GM20000 (cell line): ENCODE measurements around the gene AKAP8L.

ENCODE experiments used
- DNase-seq: peaks from one replicate; pipeline ENCODE4 v3.0.0; 2012; ENCODE audit warnings: low spot score
- TF ChIP-seq, protein P1 (sequence below): IDR thresholded peaks from 2 replicates; pipeline ENCODE4 v1.5.1; 2012; ENCODE audit warnings: mild to moderate bottlenecking, control low read depth; ENCODE audit errors: extremely low read depth, missing control alignments

The AKAP8L gene

DNA sequence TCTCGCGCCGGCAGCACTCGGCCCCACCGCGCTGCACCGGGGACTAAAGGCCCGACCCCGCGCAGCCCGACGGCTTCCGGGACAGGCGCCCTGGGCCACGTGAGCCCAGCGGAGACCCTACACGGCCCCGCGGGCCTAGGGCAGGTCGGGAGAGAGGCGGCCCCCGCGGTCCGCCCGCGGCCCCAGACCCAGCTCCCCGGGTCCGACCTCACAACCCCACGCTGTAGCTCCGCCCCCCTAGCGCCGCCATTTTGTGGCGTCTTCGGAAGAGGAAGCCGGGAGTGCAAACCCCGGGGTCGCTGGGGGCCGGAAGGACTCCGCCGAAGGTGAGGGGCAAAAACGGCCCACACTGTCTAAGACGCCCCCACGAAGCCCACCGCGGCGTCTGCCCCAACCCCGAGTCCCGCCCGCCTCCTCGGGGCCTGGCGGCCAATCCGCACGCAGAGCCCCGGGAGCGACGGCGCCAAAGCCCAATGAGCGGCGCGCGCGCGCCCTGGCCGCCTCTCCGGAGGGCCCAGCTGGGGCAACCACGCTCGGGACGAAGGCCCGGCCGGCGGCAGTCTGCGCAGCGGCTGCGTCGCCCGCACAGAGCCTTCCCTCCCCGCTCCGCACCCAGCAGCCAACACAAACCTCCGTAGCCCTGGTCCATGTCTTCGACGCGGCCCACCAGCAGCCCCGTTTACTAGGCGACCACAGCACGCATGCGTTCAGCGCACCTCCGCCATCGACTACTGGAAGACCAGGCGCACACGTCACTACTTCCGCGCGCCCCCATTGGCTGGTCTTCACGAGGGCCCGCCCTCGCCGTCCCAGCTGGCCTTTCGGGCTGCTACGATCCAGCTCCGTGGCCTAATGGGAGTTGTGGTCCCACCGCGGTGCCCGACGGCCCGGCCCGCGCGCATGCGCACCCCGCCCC lies 39.4 kb downstream of the AKAP8L start, which contains the start of gene AKAP8:
Gene AKAP8, minus strand, starts transcription at position 705 of the 916 bp plus-strand sequence. Its CDS starts 56 bp downstream, at position 649.
- TF ChIP-seq, protein P1, sequence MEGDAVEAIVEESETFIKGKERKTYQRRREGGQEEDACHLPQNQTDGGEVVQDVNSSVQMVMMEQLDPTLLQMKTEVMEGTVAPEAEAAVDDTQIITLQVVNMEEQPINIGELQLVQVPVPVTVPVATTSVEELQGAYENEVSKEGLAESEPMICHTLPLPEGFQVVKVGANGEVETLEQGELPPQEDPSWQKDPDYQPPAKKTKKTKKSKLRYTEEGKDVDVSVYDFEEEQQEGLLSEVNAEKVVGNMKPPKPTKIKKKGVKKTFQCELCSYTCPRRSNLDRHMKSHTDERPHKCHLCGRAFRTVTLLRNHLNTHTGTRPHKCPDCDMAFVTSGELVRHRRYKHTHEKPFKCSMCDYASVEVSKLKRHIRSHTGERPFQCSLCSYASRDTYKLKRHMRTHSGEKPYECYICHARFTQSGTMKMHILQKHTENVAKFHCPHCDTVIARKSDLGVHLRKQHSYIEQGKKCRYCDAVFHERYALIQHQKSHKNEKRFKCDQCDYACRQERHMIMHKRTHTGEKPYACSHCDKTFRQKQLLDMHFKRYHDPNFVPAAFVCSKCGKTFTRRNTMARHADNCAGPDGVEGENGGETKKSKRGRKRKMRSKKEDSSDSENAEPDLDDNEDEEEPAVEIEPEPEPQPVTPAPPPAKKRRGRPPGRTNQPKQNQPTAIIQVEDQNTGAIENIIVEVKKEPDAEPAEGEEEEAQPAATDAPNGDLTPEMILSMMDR, result no peak

DNA sequence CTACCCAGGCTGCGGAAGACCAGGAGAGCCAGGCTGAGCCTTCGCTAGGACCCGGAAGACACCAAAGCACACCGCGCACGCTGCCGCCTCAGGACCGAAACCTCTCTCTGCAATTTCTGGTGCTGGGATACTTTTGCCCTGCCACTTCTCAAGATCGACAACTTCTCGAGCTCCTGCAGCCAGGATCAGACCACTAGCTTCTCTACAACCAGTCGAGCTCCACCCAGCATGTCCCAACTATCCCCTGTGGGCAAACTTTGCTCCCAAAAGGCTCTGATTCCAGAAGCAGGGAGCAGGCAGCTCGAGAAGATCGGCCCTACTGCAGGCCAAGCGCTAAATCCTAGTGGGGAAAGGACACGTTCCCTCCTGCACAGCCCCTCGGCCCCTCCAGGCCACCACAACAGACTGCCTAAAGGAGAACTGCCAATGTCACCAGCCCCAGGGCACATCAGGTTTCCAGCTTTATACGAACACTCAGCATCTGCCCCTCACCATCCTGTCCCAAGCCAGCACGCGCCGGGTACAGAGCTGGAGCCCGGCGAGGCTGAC lies 40.2 kb downstream of the AKAP8L start:
- TF ChIP-seq, protein P1, result no peak
- DNase-seq, result peak; percentile 81

More for the DNA sequence above, 39.4 kb downstream of the AKAP8L start, which contains the start of gene AKAP8:
- DNase-seq, result peak; percentile 100

DNA sequence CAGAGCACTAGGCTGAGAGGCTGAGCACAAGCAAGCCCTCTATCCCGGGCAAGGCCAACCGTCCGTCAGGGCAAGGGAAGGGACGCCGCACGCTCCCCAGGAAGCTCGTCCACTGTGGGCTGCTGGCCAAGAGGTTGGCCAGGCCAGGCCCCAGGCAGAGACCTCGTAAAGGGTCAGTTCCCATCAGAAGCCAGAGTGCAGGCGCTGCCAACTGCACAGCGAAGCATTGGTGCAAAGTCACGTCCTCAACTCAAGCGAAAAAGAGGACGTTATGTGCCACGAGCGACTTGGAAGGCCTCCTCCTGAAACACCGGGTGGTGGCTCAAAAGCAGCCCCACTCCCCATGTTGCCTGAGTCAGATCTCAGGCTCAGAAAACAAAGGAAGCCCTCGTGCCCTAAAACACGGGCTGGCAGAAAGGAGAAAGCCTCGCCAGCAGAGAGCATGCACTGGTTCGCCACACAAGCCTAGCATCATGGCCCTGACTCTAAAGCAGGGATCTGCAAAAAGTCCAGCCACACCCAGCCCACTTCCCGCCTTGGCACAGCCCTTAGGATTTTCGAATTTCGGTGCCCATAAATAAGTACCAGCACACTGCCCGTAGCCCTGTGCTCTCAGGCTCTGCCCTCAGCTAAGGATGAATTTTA lies 43.9 kb downstream of the AKAP8L start:
- TF ChIP-seq, protein P1, result no peak
- no peak for DNase-seq

DNA sequence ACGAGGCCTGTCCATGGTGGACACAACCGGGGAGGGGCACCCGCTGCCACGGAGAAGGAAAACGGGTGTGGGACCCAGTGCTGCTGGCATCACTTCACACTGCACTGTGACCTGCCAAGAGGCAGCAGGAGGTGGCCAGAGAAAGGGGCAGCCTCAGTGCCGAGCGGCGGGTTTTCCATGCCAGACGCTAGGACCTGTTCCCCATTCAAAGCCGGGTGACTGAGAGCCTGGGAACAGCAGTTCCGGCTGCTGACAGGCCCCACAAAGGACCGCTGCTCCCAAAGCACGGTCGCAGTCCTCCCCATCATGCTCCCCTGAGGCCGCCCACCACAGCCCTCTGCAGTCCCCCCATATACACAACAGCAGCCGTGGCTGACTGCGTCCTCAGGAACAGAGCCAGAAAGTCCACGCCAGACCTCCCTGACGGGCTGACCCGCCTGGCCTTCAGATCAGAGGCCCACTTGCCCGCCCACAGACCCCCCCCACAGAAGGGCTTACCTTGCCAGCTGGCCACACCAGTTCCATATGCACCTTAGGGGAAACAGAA lies 44.6 kb downstream of the AKAP8L start:
- DNase-seq, result no peak
- TF ChIP-seq, protein P1, result no peak

DNA sequence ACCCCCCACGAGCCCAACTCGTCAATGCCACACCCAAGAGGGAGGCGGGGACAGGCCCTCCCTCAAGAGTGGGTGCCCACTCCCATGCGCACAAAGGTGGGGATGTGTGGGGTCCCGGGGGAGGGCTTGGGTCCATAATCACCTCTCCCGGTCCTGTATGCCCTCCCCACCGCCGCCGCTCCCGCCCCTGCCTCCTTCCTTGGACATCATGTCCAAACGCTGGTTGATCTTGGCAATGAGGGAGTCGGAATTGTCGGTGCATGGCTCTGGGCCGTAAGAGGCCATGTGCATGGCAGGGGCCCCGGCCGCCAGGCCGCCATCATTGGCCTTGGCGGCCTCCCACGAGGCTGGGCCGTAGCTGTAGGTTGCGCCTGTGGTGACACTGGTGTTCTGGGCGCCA lies 45.1 kb downstream of the AKAP8L start:
- TF ChIP-seq, protein P1, result no peak
- no peak for DNase-seq

DNA sequence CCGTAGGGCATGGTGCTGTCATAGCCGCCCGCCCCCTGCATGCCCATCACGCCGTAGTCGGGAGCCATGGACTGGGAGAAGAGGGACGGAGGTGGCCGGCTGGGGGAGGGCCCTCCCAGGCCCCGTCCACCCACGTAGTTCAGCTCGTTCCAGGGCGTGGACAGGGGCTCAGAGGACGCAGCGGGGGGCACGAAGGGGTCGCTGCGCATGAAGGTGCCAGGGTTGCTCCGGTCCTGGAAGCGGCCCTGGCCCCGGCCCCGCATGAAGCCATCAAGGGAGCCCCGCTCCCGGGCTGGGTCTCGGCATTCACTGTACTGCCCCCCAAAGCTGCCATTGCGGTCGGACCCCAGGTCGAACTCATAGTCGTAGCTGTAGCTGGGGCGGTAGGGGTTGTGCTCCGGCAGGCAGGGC lies 45.9 kb downstream of the AKAP8L start:
- TF ChIP-seq, protein P1, result no peak
- peak; percentile 17 for DNase-seq
